Measurements from ENCODE around the gene DGKB.

DNA sequence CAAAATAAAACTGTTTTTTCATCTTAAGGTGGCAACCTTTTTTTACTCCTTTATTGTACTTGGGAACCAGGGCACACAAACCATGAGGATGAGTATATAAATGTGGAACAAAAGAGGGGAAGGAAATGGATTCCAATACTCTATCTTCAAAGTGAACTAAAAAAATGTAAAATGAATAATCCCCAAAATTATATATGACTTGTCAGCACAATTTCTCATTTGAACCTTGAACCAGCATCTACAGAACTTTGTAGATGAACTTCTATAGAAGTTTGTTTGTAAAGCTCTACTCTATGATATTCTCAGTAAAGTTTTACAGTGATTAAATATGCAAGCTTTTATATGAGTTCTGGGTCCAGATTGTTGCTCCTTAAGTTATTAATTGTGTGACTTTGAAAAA lies 694.8 kb downstream of the DGKB start:
- TF ChIP-seq, protein P1, sequence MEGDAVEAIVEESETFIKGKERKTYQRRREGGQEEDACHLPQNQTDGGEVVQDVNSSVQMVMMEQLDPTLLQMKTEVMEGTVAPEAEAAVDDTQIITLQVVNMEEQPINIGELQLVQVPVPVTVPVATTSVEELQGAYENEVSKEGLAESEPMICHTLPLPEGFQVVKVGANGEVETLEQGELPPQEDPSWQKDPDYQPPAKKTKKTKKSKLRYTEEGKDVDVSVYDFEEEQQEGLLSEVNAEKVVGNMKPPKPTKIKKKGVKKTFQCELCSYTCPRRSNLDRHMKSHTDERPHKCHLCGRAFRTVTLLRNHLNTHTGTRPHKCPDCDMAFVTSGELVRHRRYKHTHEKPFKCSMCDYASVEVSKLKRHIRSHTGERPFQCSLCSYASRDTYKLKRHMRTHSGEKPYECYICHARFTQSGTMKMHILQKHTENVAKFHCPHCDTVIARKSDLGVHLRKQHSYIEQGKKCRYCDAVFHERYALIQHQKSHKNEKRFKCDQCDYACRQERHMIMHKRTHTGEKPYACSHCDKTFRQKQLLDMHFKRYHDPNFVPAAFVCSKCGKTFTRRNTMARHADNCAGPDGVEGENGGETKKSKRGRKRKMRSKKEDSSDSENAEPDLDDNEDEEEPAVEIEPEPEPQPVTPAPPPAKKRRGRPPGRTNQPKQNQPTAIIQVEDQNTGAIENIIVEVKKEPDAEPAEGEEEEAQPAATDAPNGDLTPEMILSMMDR (IDR thresholded peaks at IDR 0.05), result no peak
- TF ChIP-seq, protein P2, sequence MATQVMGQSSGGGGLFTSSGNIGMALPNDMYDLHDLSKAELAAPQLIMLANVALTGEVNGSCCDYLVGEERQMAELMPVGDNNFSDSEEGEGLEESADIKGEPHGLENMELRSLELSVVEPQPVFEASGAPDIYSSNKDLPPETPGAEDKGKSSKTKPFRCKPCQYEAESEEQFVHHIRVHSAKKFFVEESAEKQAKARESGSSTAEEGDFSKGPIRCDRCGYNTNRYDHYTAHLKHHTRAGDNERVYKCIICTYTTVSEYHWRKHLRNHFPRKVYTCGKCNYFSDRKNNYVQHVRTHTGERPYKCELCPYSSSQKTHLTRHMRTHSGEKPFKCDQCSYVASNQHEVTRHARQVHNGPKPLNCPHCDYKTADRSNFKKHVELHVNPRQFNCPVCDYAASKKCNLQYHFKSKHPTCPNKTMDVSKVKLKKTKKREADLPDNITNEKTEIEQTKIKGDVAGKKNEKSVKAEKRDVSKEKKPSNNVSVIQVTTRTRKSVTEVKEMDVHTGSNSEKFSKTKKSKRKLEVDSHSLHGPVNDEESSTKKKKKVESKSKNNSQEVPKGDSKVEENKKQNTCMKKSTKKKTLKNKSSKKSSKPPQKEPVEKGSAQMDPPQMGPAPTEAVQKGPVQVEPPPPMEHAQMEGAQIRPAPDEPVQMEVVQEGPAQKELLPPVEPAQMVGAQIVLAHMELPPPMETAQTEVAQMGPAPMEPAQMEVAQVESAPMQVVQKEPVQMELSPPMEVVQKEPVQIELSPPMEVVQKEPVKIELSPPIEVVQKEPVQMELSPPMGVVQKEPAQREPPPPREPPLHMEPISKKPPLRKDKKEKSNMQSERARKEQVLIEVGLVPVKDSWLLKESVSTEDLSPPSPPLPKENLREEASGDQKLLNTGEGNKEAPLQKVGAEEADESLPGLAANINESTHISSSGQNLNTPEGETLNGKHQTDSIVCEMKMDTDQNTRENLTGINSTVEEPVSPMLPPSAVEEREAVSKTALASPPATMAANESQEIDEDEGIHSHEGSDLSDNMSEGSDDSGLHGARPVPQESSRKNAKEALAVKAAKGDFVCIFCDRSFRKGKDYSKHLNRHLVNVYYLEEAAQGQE (IDR thresholded peaks at IDR 0.05; ENCODE audit: insufficient read depth in 1 of 2, low read depth in 2 of 2, low read length in 1 of 2), result no peak
- no peak for TF ChIP-seq SIN3A (IDR thresholded peaks at IDR 0.05; ENCODE audit: borderline replicate concordance, insufficient read depth, low read depth, low read length)
